Ishikawa (cell line): ENCODE measurements around the gene DOK4.

Experiments
- CEBPB ChIP-seq: IDR thresholded peaks from 2 replicates; pipeline ENCODE4 v1.6.1; 2012
- CREB1 ChIP-seq: IDR thresholded peaks from 2 replicates; pipeline ENCODE4 v1.6.1; 2012; ENCODE audit warnings: low read depth
- EGR1 ChIP-seq: IDR thresholded peaks from 2 replicates; pipeline ENCODE4 v1.6.1; 2012
- EP300 ChIP-seq: IDR thresholded peaks from 2 replicates; pipeline ENCODE4 v1.6.1; 2012; ENCODE audit warnings: borderline replicate concordance
- FOXM1 ChIP-seq: IDR thresholded peaks from 2 replicates; pipeline ENCODE4 v1.6.1; 2012; ENCODE audit warnings: low read depth, borderline replicate concordance
- NFIC ChIP-seq: IDR thresholded peaks from 2 replicates; pipeline ENCODE4 v1.6.1; 2012
- RAD21 ChIP-seq: IDR thresholded peaks from 2 replicates; pipeline ENCODE4 v1.6.1; 2012; ENCODE audit warnings: low read depth
- TAF1 ChIP-seq: IDR thresholded peaks from 2 replicates; pipeline ENCODE4 v1.6.1; 2012; ENCODE audit warnings: low read depth, mild to moderate bottlenecking
- TCF12 ChIP-seq: IDR thresholded peaks from 2 replicates; pipeline ENCODE4 v1.6.1; 2012; ENCODE audit warnings: low read depth
- TEAD4 ChIP-seq: IDR thresholded peaks from 2 replicates; pipeline ENCODE4 v1.6.1; 2012
- YY1 ChIP-seq: IDR thresholded peaks from 2 replicates; pipeline ENCODE4 v1.6.1; 2012; ENCODE audit warnings: low read depth
- ZBTB7A ChIP-seq: IDR thresholded peaks from 2 replicates; pipeline ENCODE4 v1.6.1; 2012; ENCODE audit warnings: low read depth
- TF ChIP-seq, protein P1 (sequence below): IDR thresholded peaks from 2 replicates; pipeline ENCODE4 v1.6.1; 2012; ENCODE audit warnings: low read depth, mild to moderate bottlenecking
- TF ChIP-seq, protein P2 (sequence below): IDR thresholded peaks from 2 replicates; pipeline ENCODE4 v1.6.1; 2012
- TF ChIP-seq, protein P3 (sequence below): IDR thresholded peaks from 2 replicates; pipeline ENCODE4 v1.6.1; 2012

DOK4 gene

DNA sequence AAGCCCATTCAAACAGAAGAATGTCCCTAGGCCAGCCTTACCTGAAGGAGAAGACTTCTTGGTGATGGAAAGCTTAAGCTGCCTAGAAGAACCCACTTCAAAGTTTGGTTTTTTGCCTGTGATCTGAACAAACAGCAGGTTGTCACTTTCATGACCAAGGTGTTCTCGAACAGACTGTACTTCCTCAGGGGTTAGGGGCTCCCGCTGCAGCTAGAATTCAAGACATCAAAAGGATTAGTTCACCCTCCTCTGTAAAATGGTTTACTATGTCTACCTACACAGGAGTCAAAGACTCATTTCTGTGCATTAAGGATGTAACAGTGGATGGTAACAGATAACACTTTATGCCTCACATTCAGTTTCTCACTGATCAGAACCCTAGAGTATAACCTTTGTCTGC lies 52.3 kb downstream of the DOK4 start:
- TF ChIP-seq FOXM1 (no peak), EP300 (no peak), NFIC (no peak), RAD21 (no peak), EGR1 (no peak), TCF12 (no peak), CEBPB (no peak), YY1 (no peak), CREB1 (no peak), TAF1 (no peak), TEAD4 (no peak)
- TF ChIP-seq, protein P1, sequence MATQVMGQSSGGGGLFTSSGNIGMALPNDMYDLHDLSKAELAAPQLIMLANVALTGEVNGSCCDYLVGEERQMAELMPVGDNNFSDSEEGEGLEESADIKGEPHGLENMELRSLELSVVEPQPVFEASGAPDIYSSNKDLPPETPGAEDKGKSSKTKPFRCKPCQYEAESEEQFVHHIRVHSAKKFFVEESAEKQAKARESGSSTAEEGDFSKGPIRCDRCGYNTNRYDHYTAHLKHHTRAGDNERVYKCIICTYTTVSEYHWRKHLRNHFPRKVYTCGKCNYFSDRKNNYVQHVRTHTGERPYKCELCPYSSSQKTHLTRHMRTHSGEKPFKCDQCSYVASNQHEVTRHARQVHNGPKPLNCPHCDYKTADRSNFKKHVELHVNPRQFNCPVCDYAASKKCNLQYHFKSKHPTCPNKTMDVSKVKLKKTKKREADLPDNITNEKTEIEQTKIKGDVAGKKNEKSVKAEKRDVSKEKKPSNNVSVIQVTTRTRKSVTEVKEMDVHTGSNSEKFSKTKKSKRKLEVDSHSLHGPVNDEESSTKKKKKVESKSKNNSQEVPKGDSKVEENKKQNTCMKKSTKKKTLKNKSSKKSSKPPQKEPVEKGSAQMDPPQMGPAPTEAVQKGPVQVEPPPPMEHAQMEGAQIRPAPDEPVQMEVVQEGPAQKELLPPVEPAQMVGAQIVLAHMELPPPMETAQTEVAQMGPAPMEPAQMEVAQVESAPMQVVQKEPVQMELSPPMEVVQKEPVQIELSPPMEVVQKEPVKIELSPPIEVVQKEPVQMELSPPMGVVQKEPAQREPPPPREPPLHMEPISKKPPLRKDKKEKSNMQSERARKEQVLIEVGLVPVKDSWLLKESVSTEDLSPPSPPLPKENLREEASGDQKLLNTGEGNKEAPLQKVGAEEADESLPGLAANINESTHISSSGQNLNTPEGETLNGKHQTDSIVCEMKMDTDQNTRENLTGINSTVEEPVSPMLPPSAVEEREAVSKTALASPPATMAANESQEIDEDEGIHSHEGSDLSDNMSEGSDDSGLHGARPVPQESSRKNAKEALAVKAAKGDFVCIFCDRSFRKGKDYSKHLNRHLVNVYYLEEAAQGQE = no peak
- TF ChIP-seq, protein P2, sequence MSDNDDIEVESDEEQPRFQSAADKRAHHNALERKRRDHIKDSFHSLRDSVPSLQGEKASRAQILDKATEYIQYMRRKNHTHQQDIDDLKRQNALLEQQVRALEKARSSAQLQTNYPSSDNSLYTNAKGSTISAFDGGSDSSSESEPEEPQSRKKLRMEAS = no peak

DNA sequence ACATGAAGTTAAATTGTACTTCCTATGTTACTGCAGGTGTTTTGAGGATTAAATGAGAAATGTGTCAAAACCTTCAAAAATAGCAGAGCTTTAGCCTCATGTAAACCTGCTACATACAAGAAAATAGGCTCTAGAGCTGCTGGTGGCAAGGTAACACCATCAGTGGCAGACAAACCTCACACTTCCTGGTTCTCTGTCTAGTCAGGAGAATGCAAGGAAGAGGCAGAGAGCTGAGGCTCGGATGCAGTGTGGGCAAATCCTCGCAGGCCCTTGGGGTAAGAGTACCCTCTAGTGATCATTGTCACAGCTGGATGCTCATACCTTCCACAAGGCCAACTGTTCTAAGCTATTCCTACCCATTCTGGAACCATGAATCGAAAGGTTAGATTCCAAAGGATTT lies 53.3 kb downstream of the DOK4 start:
- TF ChIP-seq, protein P1 = no peak

DNA sequence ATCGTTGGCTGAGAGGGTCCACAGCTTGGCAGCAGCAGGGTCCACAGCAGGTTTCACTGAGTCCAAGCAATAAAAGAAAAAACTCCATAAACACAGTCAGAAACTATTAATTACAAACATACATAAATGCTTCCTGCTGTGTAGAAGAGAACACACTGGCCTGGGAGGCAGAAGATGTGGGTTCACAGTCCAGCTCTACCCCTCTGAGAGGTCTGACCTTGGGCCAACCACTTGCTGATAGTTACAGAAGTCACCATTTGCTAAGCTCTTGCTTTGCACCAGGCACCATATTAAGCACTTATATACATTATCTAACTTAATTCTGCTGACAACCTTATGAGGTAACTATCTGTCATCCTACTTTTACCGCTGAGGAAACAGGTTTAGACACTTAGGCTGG lies 53.8 kb downstream of the DOK4 start:
- no peak for TF ChIP-seq ZBTB7A
- no peak for TF ChIP-seq RAD21
- TF ChIP-seq, protein P1 = no peak
- TF ChIP-seq TEAD4 = no peak
- TF ChIP-seq EP300 = no peak
- TF ChIP-seq FOXM1 = no peak
- TF ChIP-seq TCF12 = no peak
- no peak for TF ChIP-seq YY1

DNA sequence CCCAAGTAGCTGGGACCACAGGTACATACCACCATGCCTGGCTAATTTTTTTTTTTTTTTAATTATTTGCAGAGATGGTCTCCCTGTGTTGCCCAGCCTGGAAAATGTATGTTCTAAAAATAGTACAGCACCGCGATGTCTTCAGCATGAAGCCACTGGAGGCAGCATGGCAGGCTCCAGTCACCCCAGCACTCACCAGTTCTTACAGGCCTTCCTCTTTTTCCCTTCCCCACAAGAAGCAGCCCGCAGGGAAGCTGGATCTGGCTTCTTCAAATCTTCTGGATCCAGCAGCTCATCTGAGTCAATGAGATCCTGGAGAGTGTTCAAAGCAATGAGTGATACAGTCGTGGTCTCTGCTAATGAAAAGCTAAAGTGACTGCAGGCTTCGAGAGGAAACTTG lies 55.3 kb downstream of the DOK4 start:
- TF ChIP-seq TCF12 = no peak
- no peak for TF ChIP-seq CREB1
- no peak for TF ChIP-seq TEAD4
- no peak for TF ChIP-seq CEBPB
- no peak for TF ChIP-seq EP300
- TF ChIP-seq, protein P2 = no peak
- TF ChIP-seq, protein P3, sequence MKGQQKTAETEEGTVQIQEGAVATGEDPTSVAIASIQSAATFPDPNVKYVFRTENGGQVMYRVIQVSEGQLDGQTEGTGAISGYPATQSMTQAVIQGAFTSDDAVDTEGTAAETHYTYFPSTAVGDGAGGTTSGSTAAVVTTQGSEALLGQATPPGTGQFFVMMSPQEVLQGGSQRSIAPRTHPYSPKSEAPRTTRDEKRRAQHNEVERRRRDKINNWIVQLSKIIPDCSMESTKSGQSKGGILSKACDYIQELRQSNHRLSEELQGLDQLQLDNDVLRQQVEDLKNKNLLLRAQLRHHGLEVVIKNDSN = no peak
- TF ChIP-seq RAD21 = no peak
- TF ChIP-seq, protein P1 = no peak
- TF ChIP-seq NFIC = no peak
